GM12878 (cell line): ENCODE data around the gene HSD17B1. TPM values are rescaled to one million over a fixed set of nuclear protein-coding genes. Genes with fewer than 3 reads are reported as not detected.

Source experiments
- BACH1 ChIP-seq: fragments of 450-650 bp; IDR thresholded peaks from 2 replicates; pipeline ENCODE4 v1.6.1; 2017; ENCODE audit warnings: mild to moderate bottlenecking, borderline replicate concordance
- BRCA1 ChIP-seq: IDR thresholded peaks from 2 replicates; pipeline ENCODE4 v1.6.1; 2011; ENCODE audit warnings: low read depth, low read length, improper control_type of control experiment
- FOXK2 ChIP-seq: fragments of 450-650 bp; IDR thresholded peaks from 2 replicates; pipeline ENCODE4 v1.6.1; 2017; ENCODE audit warnings: mild to moderate bottlenecking, moderate library complexity
- GABPA ChIP-seq: IDR thresholded peaks from 2 replicates; pipeline ENCODE4 v1.6.1; 2014; ENCODE audit warnings: antibody characterized with exemption, low read depth, mild to moderate bottlenecking, inconsistent platforms
- KDM1A ChIP-seq: fragments of 200-600 bp; sonication (generic); IDR thresholded peaks from 2 replicates; pipeline ENCODE4 v1.6.1; 2016; ENCODE audit warnings: borderline replicate concordance
- NFYB ChIP-seq: IDR thresholded peaks from 2 replicates; pipeline ENCODE4 v1.6.1; 2011; ENCODE audit warnings: low read depth, mild to moderate bottlenecking, low read length, improper control_type of control experiment, moderate library complexity; ENCODE audit not compliant: insufficient read depth
- RAD51 ChIP-seq: fragments of 450-650 bp; IDR thresholded peaks from 2 replicates; pipeline ENCODE4 v1.6.1; 2016; ENCODE audit warnings: moderate library complexity, mild to moderate bottlenecking, inconsistent platforms
- SPI1 ChIP-seq: IDR thresholded peaks from 2 replicates; pipeline ENCODE4 v1.6.1; 2011; ENCODE audit warnings: low read depth, mild to moderate bottlenecking, low read length, moderate library complexity, borderline replicate concordance; ENCODE audit not compliant: insufficient read depth
- STAT3 ChIP-seq: IDR thresholded peaks from 2 replicates; pipeline ENCODE4 v1.6.1; 2011; ENCODE audit warnings: low read depth, low read length, improper control_type of control experiment
- TARDBP ChIP-seq: IDR thresholded peaks from 2 replicates; pipeline ENCODE4 v1.6.1; 2016; ENCODE audit warnings: borderline replicate concordance
- TBL1XR1 ChIP-seq: IDR thresholded peaks from 2 replicates; pipeline ENCODE4 v1.6.1; 2012; ENCODE audit warnings: low read depth, low read length, improper control_type of control experiment
- ZZZ3 ChIP-seq: IDR thresholded peaks from 2 replicates; pipeline ENCODE4 v1.6.1; 2011; ENCODE audit warnings: low read depth; ENCODE audit not compliant: control insufficient read depth, insufficient read length
- polyA plus RNA-seq, 11 experiments: library from polyadenylated mRNA; depleted of rRNA in 4 of 11; unstranded in 6 of 11; stranded (reverse) in 5 of 11; fragments of >200 nt; fragmentation: Nextera tagmentation in 4 of 11; fragmentation: Illumina TruSeq in 1 of 11; extraction: Ambion mirVana in 4 of 11; extraction: Trizol in 1 of 11; gene quantifications; 1 replicate in 1 of 11; 2 replicates in 10 of 11; pipeline versions ENCODE4 v1.2.1 to v1.2.3, GENCODE V29; 2011 to 2016; ENCODE audit warnings: inconsistent platforms in 2 of 11, missing spikeins in 2 of 11, low read depth in 1 of 11
- total RNA-seq, 4 experiments: library from RNA; depleted of rRNA in 3 of 4; stranded (reverse); fragments of >200 nt in 3 of 4; fragmentation: Illumina TruSeq in 1 of 4; extraction: Trizol in 1 of 4; gene quantifications; 2 replicates each; pipeline versions ENCODE4 v1.2.1 to v1.2.3, GENCODE V29; 2013 to 2021
- TF ChIP-seq, protein P1 (sequence below): IDR thresholded peaks from 2 replicates; pipeline ENCODE4 v1.6.1; 2012; ENCODE audit warnings: low read depth, low read length, improper control_type of control experiment
- TF ChIP-seq, protein P2 (sequence below): fragments of 450-650 bp; IDR thresholded peaks from 2 replicates; pipeline ENCODE4 v1.6.1; 2018; ENCODE audit warnings: borderline replicate concordance, mild to moderate bottlenecking; ENCODE audit not compliant: partially characterized antibody
- TF ChIP-seq, protein P3 (sequence below): fragments of 450-650 bp; IDR thresholded peaks from 2 replicates; pipeline ENCODE4 v1.6.1; 2018; ENCODE audit warnings: mild to moderate bottlenecking, low read depth, moderate library complexity; ENCODE audit not compliant: partially characterized antibody
- TF ChIP-seq, protein P4 (sequence below): fragments of 450-650 bp; IDR thresholded peaks from 2 replicates; pipeline ENCODE4 v1.6.1; 2017; ENCODE audit warnings: mild to moderate bottlenecking, moderate library complexity
- TF ChIP-seq, protein P5 (sequence below): fragments of 450-650 bp; formaldehyde crosslinking; IDR thresholded peaks from 2 replicates; pipeline ENCODE4 v1.4.0; 2020; ENCODE audit warnings: mild to moderate bottlenecking, moderate library complexity

The HSD17B1 gene
- total and polyA plus RNA-seq, 10 of the 15 experiments (the other 5 are each of a cell fraction or from before 2014, with no cell fraction given) = 0.15 to 1.1 (median 0.42) TPM

DNA sequence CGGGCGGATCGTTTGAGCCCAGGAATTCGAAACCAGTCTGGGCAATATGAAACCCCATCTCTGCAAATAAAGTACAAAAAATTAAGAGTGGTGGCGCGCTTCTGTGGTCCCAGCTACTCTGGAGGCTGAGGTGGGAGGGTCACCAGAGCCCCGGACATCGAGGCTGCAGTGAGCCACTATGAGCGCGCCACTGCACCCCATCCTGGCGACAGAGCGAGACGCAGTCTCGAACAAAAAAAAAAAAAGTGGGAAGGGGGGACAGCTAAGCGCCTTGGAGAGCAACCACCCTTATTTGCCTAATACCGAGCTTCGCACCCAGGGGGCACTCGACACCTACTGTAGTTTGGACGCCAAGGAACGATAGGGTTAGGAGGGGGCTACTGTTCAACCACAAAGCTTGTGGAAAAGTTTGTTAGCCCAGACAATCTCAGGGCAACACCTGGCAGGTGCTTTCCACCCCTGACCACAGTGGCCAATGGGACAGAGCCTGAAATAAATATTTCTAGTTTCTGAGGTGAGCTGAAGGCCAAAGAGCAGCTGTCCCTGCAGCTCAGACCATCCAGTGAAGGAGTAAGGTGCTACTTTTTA, 25.7 kb downstream of the HSD17B1 start (continued):
- TF ChIP-seq, protein P1, sequence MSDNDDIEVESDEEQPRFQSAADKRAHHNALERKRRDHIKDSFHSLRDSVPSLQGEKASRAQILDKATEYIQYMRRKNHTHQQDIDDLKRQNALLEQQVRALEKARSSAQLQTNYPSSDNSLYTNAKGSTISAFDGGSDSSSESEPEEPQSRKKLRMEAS = no peak; the same call in 1 of the 2 replicates
- TF ChIP-seq BRCA1 (no peak), TBL1XR1 (no peak), STAT3 (no peak), KDM1A (no peak), FOXK2 (no peak), BACH1 (no peak), TARDBP (no peak), GABPA (no peak), NFYB (no peak), ZZZ3 (no peak), RAD51 (0 out of 2 replicates have a peak, but pooled peaks have one; percentile 10), SPI1 (no peak)
- TF ChIP-seq, protein P2, sequence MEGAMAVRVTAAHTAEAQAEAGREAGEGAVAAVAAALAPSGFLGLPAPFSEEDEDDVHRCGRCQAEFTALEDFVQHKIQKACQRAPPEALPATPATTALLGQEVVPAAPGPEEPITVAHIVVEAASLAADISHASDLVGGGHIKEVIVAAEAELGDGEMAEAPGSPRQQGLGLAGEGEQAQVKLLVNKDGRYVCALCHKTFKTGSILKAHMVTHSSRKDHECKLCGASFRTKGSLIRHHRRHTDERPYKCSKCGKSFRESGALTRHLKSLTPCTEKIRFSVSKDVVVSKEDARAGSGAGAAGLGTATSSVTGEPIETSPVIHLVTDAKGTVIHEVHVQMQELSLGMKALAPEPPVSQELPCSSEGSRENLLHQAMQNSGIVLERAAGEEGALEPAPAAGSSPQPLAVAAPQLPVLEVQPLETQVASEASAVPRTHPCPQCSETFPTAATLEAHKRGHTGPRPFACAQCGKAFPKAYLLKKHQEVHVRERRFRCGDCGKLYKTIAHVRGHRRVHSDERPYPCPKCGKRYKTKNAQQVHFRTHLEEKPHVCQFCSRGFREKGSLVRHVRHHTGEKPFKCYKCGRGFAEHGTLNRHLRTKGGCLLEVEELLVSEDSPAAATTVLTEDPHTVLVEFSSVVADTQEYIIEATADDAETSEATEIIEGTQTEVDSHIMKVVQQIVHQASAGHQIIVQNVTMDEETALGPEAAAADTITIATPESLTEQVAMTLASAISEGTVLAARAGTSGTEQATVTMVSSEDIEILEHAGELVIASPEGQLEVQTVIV = no peak
- TF ChIP-seq, protein P3, sequence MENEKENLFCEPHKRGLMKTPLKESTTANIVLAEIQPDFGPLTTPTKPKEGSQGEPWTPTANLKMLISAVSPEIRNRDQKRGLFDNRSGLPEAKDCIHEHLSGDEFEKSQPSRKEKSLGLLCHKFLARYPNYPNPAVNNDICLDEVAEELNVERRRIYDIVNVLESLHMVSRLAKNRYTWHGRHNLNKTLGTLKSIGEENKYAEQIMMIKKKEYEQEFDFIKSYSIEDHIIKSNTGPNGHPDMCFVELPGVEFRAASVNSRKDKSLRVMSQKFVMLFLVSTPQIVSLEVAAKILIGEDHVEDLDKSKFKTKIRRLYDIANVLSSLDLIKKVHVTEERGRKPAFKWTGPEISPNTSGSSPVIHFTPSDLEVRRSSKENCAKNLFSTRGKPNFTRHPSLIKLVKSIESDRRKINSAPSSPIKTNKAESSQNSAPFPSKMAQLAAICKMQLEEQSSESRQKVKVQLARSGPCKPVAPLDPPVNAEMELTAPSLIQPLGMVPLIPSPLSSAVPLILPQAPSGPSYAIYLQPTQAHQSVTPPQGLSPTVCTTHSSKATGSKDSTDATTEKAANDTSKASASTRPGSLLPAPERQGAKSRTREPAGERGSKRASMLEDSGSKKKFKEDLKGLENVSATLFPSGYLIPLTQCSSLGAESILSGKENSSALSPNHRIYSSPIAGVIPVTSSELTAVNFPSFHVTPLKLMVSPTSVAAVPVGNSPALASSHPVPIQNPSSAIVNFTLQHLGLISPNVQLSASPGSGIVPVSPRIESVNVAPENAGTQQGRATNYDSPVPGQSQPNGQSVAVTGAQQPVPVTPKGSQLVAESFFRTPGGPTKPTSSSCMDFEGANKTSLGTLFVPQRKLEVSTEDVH = no peak
- TF ChIP-seq, protein P4, sequence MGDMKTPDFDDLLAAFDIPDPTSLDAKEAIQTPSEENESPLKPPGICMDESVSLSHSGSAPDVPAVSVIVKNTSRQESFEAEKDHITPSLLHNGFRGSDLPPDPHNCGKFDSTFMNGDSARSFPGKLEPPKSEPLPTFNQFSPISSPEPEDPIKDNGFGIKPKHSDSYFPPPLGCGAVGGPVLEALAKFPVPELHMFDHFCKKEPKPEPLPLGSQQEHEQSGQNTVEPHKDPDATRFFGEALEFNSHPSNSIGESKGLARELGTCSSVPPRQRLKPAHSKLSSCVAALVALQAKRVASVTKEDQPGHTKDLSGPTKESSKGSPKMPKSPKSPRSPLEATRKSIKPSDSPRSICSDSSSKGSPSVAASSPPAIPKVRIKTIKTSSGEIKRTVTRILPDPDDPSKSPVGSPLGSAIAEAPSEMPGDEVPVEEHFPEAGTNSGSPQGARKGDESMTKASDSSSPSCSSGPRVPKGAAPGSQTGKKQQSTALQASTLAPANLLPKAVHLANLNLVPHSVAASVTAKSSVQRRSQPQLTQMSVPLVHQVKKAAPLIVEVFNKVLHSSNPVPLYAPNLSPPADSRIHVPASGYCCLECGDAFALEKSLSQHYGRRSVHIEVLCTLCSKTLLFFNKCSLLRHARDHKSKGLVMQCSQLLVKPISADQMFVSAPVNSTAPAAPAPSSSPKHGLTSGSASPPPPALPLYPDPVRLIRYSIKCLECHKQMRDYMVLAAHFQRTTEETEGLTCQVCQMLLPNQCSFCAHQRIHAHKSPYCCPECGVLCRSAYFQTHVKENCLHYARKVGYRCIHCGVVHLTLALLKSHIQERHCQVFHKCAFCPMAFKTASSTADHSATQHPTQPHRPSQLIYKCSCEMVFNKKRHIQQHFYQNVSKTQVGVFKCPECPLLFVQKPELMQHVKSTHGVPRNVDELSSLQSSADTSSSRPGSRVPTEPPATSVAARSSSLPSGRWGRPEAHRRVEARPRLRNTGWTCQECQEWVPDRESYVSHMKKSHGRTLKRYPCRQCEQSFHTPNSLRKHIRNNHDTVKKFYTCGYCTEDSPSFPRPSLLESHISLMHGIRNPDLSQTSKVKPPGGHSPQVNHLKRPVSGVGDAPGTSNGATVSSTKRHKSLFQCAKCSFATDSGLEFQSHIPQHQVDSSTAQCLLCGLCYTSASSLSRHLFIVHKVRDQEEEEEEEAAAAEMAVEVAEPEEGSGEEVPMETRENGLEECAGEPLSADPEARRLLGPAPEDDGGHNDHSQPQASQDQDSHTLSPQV = no peak
- TF ChIP-seq, protein P5, sequence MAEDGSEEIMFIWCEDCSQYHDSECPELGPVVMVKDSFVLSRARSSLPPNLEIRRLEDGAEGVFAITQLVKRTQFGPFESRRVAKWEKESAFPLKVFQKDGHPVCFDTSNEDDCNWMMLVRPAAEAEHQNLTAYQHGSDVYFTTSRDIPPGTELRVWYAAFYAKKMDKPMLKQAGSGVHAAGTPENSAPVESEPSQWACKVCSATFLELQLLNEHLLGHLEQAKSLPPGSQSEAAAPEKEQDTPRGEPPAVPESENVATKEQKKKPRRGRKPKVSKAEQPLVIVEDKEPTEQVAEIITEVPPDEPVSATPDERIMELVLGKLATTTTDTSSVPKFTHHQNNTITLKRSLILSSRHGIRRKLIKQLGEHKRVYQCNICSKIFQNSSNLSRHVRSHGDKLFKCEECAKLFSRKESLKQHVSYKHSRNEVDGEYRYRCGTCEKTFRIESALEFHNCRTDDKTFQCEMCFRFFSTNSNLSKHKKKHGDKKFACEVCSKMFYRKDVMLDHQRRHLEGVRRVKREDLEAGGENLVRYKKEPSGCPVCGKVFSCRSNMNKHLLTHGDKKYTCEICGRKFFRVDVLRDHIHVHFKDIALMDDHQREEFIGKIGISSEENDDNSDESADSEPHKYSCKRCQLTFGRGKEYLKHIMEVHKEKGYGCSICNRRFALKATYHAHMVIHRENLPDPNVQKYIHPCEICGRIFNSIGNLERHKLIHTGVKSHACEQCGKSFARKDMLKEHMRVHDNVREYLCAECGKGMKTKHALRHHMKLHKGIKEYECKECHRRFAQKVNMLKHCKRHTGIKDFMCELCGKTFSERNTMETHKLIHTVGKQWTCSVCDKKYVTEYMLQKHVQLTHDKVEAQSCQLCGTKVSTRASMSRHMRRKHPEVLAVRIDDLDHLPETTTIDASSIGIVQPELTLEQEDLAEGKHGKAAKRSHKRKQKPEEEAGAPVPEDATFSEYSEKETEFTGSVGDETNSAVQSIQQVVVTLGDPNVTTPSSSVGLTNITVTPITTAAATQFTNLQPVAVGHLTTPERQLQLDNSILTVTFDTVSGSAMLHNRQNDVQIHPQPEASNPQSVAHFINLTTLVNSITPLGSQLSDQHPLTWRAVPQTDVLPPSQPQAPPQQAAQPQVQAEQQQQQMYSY (CRISPR knock-in tag) = no peak
